OCI-LY1 (cell line): Measurements from ENCODE around the gene CD38.

ENCODE experiments used
- H2AFZ ChIP-seq: fragments of 200-600 bp; sonication (generic), shearing (Covaris generic); 2 replicates; pipeline ENCODE4 v1.6.0; 2014; ENCODE audit warnings: antibody characterized with exemption, mild to moderate bottlenecking, low read length
- H3F3A ChIP-seq: fragments of 200-600 bp; sonication (generic), shearing (Covaris generic); 2 replicates; pipeline ENCODE4 v1.6.0; 2014; ENCODE audit warnings: mild to moderate bottlenecking, antibody characterized with exemption, low read length, moderate library complexity; ENCODE audit not compliant: insufficient read depth
- H3K27ac ChIP-seq: fragments of 200-600 bp; sonication (generic); 2 replicates; pipeline ENCODE4 v1.5.1; 2014; ENCODE audit warnings: low read length, mixed run types, mild to moderate bottlenecking, low read depth; ENCODE audit not compliant: poor library complexity, severe bottlenecking
- H3K27me3 ChIP-seq: fragments of 200-600 bp; sonication (generic); 2 replicates; pipeline ENCODE4 v1.6.0; 2014; ENCODE audit warnings: antibody characterized with exemption, mild to moderate bottlenecking, low read length, moderate library complexity; ENCODE audit not compliant: insufficient read depth
- H3K36me3 ChIP-seq: fragments of 200-600 bp; sonication (generic); 2 replicates; pipeline ENCODE4 v1.6.1; 2014; ENCODE audit warnings: mild to moderate bottlenecking, antibody characterized with exemption, low read length, moderate library complexity, mixed read lengths; ENCODE audit not compliant: insufficient read depth
- H3K4me1 ChIP-seq: fragments of 200-600 bp; sonication (generic); 2 replicates; pipeline ENCODE4 v1.5.1; 2014; ENCODE audit warnings: mild to moderate bottlenecking, low read length, moderate library complexity; ENCODE audit not compliant: insufficient read depth, severe bottlenecking
- H3K4me2 ChIP-seq: fragments of 200-600 bp; sonication (generic), shearing (Covaris generic); 2 replicates; pipeline ENCODE4 v1.6.1; 2014; ENCODE audit warnings: low read length
- H3K4me3 ChIP-seq: fragments of 200-600 bp; sonication (generic); 2 replicates; pipeline ENCODE4 v1.5.1; 2014; ENCODE audit warnings: low read length, low read depth, mild to moderate bottlenecking, mixed read lengths; ENCODE audit not compliant: poor library complexity, severe bottlenecking
- H3K79me2 ChIP-seq: fragments of 200-600 bp; shearing (Covaris generic); 2 replicates; pipeline ENCODE4 v1.6.1; 2016; ENCODE audit warnings: mixed run types, low read length, mixed read lengths; ENCODE audit not compliant: insufficient read depth
- H3K9ac ChIP-seq: fragments of 200-600 bp; sonication (generic), shearing (Covaris generic); 2 replicates; pipeline ENCODE4 v1.6.1; 2014; ENCODE audit warnings: mild to moderate bottlenecking, low read length, mixed read lengths
- H3K9me2 ChIP-seq: fragments of 200-600 bp; sonication (generic), shearing (Covaris generic); 2 replicates; pipeline ENCODE4 v1.6.1; 2014; ENCODE audit warnings: low read depth, mild to moderate bottlenecking, low read length, mixed read lengths
- H3K9me3 ChIP-seq: fragments of 200-600 bp; shearing (Covaris generic); 2 replicates; pipeline ENCODE4 v1.6.1; 2014; ENCODE audit warnings: low read length, mixed read lengths
- H4K20me1 ChIP-seq: fragments of 200-600 bp; sonication (generic), shearing (Covaris generic); 2 replicates; pipeline ENCODE4 v1.6.0; 2016; ENCODE audit warnings: mild to moderate bottlenecking, low read length; ENCODE audit not compliant: insufficient read depth
- EZH2 ChIP-seq: fragments of 200-600 bp; sonication (generic), shearing (Covaris generic); IDR thresholded peaks from 2 replicates; pipeline ENCODE4 v1.8.0; 2017; ENCODE audit warnings: borderline replicate concordance, mixed run types, mild to moderate bottlenecking, antibody characterized with exemption, low read length, moderate library complexity, mixed read lengths
- TF ChIP-seq, protein P1 (sequence below): fragments of 200-600 bp; sonication (generic), shearing (Covaris generic); IDR thresholded peaks from 2 replicates; pipeline ENCODE4 v1.5.1; 2017; ENCODE audit warnings: mild to moderate bottlenecking, antibody characterized with exemption, low read length, moderate library complexity, mixed read lengths

The CD38 gene

DNA sequence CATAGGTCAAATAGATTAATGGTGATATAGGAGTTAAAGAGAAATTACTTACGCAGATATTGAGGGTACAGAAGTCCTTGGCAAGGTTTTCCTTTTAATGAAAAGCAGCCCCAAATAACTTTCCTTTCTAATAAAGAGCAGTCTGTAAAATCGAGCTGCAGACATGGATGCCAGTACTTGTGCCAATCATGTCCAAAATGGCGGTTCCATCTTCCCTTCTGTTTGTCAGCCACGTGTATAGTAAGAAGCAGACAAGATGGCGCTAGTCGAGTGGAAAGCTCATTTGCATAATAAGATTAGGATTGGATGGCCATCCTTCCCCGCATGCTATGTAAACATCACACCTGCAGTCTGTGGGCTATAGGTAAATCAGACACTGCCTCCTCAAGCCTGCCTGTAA lies 92.0 kb downstream of the CD38 start:
- Histone ChIP-seq H3K9me2 (no peaks in the 10 kb centered on the region), H3K4me2 (no peak overlapping the region), H3K27ac (no peak overlapping the region), H3K4me3 (no peak overlapping the region), H3K27me3 (no peaks in the 10 kb centered on the region), H3F3A (no peaks in the 10 kb centered on the region), H3K79me2 (no peaks in the 10 kb centered on the region), H2AFZ (no peak overlapping the region), H3K9me3 (no peaks in the 10 kb centered on the region), H3K36me3 (no peaks in the 10 kb centered on the region), H3K4me1 (no peaks in the 10 kb centered on the region), H4K20me1 (no peaks in the 10 kb centered on the region), H3K9ac (no peak overlapping the region)
- no peak for TF ChIP-seq EZH2
- TF ChIP-seq, protein P1, sequence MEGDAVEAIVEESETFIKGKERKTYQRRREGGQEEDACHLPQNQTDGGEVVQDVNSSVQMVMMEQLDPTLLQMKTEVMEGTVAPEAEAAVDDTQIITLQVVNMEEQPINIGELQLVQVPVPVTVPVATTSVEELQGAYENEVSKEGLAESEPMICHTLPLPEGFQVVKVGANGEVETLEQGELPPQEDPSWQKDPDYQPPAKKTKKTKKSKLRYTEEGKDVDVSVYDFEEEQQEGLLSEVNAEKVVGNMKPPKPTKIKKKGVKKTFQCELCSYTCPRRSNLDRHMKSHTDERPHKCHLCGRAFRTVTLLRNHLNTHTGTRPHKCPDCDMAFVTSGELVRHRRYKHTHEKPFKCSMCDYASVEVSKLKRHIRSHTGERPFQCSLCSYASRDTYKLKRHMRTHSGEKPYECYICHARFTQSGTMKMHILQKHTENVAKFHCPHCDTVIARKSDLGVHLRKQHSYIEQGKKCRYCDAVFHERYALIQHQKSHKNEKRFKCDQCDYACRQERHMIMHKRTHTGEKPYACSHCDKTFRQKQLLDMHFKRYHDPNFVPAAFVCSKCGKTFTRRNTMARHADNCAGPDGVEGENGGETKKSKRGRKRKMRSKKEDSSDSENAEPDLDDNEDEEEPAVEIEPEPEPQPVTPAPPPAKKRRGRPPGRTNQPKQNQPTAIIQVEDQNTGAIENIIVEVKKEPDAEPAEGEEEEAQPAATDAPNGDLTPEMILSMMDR: no peak

DNA sequence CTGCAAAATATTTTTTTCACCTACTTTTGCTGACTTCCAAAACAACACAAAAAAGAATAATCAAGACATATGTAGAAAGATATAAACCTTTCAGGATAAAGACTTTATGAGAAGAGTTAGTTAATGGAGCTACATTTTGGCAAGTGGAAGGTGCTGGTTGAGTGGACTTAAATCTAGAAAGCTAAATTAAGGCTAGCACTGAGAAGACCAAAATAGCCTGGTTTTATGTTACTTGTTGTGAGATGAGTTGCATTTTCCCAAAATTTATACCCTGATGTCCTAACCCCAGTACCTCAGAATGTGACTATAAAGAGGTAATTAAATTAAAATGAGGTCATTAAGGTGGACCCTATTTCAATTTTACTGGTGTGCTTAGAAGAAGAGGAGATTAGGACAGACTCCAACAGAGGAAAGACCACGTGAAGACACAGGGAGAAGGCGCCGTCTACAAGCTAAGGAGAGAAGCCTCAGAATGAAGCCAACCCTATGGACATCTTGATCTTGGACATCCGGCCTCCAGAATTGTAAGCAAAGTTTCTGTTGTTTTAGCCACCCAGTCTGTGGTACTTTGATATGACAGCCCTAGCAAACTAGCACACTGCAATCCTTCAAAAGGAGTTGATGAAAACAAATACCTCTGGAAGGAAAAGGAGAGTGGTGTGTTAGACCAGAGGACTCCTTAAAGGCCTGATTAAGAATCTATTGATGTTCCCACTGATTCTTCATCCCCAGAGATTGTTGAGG lies 93.0 kb downstream of the CD38 start:
- Histone ChIP-seq H3K9me2 (no peaks in the 10 kb centered on the region), H3K4me1 (no peaks in the 10 kb centered on the region), H3K9ac (no peak overlapping the region), H2AFZ (no peak overlapping the region), H3K79me2 (no peaks in the 10 kb centered on the region), H3F3A (no peaks in the 10 kb centered on the region), H3K9me3 (no peaks in the 10 kb centered on the region), H3K36me3 (no peaks in the 10 kb centered on the region), H4K20me1 (no peaks in the 10 kb centered on the region), H3K27ac (no peak overlapping the region), H3K4me3 (no peak overlapping the region), H3K27me3 (no peaks in the 10 kb centered on the region), H3K4me2 (no peak overlapping the region)
- no peak for TF ChIP-seq EZH2
- TF ChIP-seq, protein P1: no peak

DNA sequence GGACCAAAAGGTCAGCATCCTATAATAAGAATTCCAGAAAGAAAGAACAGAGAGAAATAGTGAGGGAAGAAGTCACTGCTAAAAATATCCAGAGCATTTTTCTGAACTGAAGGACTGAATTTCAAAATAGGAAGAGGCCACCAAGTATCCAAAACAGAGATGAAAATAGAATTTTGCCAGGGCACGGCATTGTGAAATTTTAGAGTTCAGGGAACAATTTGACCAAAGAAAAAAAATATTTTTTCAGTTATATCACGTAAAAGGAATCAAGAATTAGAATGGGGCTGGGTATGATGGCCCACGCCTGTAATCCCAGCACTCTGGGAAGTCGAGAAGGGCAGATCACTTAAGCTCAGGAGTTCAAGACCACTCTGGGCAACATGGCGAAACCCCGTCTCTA lies 95.0 kb downstream of the CD38 start:
- Histone ChIP-seq H3K36me3 (no peaks in the 10 kb centered on the region), H3K27ac (no peak overlapping the region), H3K9ac (no peak overlapping the region), H4K20me1 (no peaks in the 10 kb centered on the region), H3K9me3 (no peaks in the 10 kb centered on the region), H3K27me3 (no peaks in the 10 kb centered on the region), H3K4me3 (no peak overlapping the region), H2AFZ (no peak overlapping the region), H3F3A (no peaks in the 10 kb centered on the region), H3K4me2 (no peak overlapping the region), H3K79me2 (no peaks in the 10 kb centered on the region), H3K9me2 (no peaks in the 10 kb centered on the region), H3K4me1 (no peaks in the 10 kb centered on the region)
- TF ChIP-seq EZH2: no peak
- TF ChIP-seq, protein P1: no peak
